GM23338 (cell line): ENCODE data around the gene LAP3. TPM values are rescaled to one million over a fixed set of nuclear protein-coding genes. Genes with fewer than 3 reads are reported as not detected.

Experiments used
- ATAC-seq: fragments of 200-7000 bp; cut with Tn5 transposase; 3 replicates; pipeline ENCODE4 v1.9.1; 2020
- DNase-seq: peaks from one replicate; pipeline ENCODE4 v3.0.0-alpha.2; 2015; ENCODE audit warnings: low spot score
- H2AFZ ChIP-seq: fragments of 200-600 bp; sonication (generic); 2 replicates; pipeline ENCODE4 v1.8.0; 2016; ENCODE audit warnings: antibody characterized with exemption, mild to moderate bottlenecking, moderate library complexity
- H3F3A ChIP-seq: fragments of 200-600 bp; sonication (generic); replicated peaks from 2 replicates; pipeline ENCODE4 v1.8.0; 2017; ENCODE audit warnings: antibody characterized with exemption, mixed run types, low read depth
- H3K27ac ChIP-seq: fragments of 200-600 bp; sonication (generic); 2 replicates; pipeline ENCODE4 v1.6.1; 2016; ENCODE audit warnings: low read depth
- H3K27me3 ChIP-seq: fragments of 200-600 bp; sonication (generic); 2 replicates; pipeline ENCODE4 v1.8.0; 2016; ENCODE audit warnings: mild to moderate bottlenecking, mixed run types, moderate library complexity; ENCODE audit not compliant: insufficient read depth
- H3K36me3 ChIP-seq: fragments of 200-600 bp; sonication (generic); 2 replicates; pipeline ENCODE4 v1.8.0; 2016; ENCODE audit warnings: mild to moderate bottlenecking; ENCODE audit not compliant: insufficient read depth
- H3K4me1 ChIP-seq: fragments of 200-600 bp; sonication (generic); 2 replicates; pipeline ENCODE4 v1.8.0; 2016; ENCODE audit warnings: mild to moderate bottlenecking, moderate library complexity; ENCODE audit not compliant: insufficient read depth
- H3K4me2 ChIP-seq: fragments of 200-600 bp; sonication (generic); 2 replicates; pipeline ENCODE4 v1.7.1; 2017; ENCODE audit warnings: mixed run types
- H3K4me3 ChIP-seq: fragments of 200-600 bp; sonication (generic); 2 replicates; pipeline ENCODE4 v1.6.1; 2016; ENCODE audit warnings: mixed run types
- H3K79me2 ChIP-seq: fragments of 200-600 bp; sonication (generic); replicated peaks from 2 replicates; pipeline ENCODE4 v1.8.0; 2017; ENCODE audit warnings: mild to moderate bottlenecking; ENCODE audit not compliant: insufficient read depth
- H3K9me2 ChIP-seq: fragments of 200-600 bp; sonication (generic); 2 replicates; pipeline ENCODE4 v1.8.0; 2017; ENCODE audit not compliant: insufficient read depth
- H4K20me1 ChIP-seq: fragments of 200-600 bp; sonication (generic); replicated peaks from 2 replicates; pipeline ENCODE4 v1.8.0; 2017; ENCODE audit warnings: mild to moderate bottlenecking; ENCODE audit not compliant: insufficient read depth
- H3K27ac Mint-ChIP-seq: 2 replicates; pipeline ENCODE4 v1.8.0; 2020; ENCODE audit warnings: inconsistent platforms, mild to moderate bottlenecking, moderate library complexity, mixed read lengths
- H3K27me3 Mint-ChIP-seq: 3 replicates; pipeline ENCODE4 v1.8.0; 2022; ENCODE audit warnings: low read depth, mild to moderate bottlenecking, moderate library complexity, mixed read lengths, inconsistent platforms; ENCODE audit not compliant: insufficient read depth, poor library complexity
- H3K36me3 Mint-ChIP-seq: 3 replicates; pipeline ENCODE4 v1.8.0; 2021; ENCODE audit warnings: low read depth, mild to moderate bottlenecking, inconsistent platforms, moderate library complexity, mixed read lengths
- H3K4me1 Mint-ChIP-seq: 3 replicates; pipeline ENCODE4 v1.8.0; 2020; ENCODE audit warnings: mild to moderate bottlenecking, inconsistent platforms, mixed read lengths
- H3K4me3 Mint-ChIP-seq: 3 replicates; pipeline ENCODE4 v1.8.0; 2021; ENCODE audit warnings: moderate library complexity, mild to moderate bottlenecking, inconsistent platforms, mixed read lengths
- H3K9me3 Mint-ChIP-seq: 3 replicates; pipeline ENCODE4 v1.8.0; 2020; ENCODE audit warnings: moderate library complexity, mild to moderate bottlenecking, inconsistent platforms, mixed read lengths
- CREB1 ChIP-seq: fragments of 250-450 bp; sonication (Bioruptor Pico); IDR thresholded peaks from 2 replicates; pipeline ENCODE4 v1.5.0; 2020; ENCODE audit warnings: low read depth, mild to moderate bottlenecking, moderate library complexity
- CTCF ChIP-seq, 2 experiments: fragments of 200-600 bp in 1 of 2; sonication (generic) in 1 of 2; conservative IDR thresholded peaks; 2 replicates each; pipeline versions ENCODE4 v1.5.1 to v1.6.1; 2016 to 2017; ENCODE audit warnings: antibody characterized with exemption in 2 of 2, low read depth in 2 of 2, mild to moderate bottlenecking in 2 of 2, moderate library complexity in 1 of 2
- EZH2 ChIP-seq: fragments of 200-600 bp; sonication (generic); IDR thresholded peaks from one replicate; pipeline ENCODE4 v1.8.0; 2017; ENCODE audit warnings: antibody characterized with exemption, mild to moderate bottlenecking, low read depth; ENCODE audit not compliant: unreplicated experiment
- EZH2phosphoT487 ChIP-seq: fragments of 200-600 bp; sonication (generic); IDR thresholded peaks from one replicate; pipeline ENCODE4 v1.8.1; 2018; ENCODE audit warnings: antibody characterized with exemption; ENCODE audit not compliant: unreplicated experiment
- JUNB ChIP-seq: IDR thresholded peaks from one replicate; pipeline ENCODE4 v1.6.1; 2016; ENCODE audit warnings: antibody characterized with exemption; ENCODE audit not compliant: unreplicated experiment
- NANOG ChIP-seq: IDR thresholded peaks from 2 replicates; pipeline ENCODE4 v1.6.1; 2016; ENCODE audit warnings: antibody characterized with exemption, borderline replicate concordance
- POLR2AphosphoS5 ChIP-seq: IDR thresholded peaks from 2 replicates; pipeline ENCODE4 v1.6.1; 2016; ENCODE audit warnings: antibody characterized with exemption, low read depth
- REST ChIP-seq: IDR thresholded peaks from one replicate; pipeline ENCODE4 v1.6.1; 2018; ENCODE audit warnings: antibody characterized with exemption; ENCODE audit not compliant: unreplicated experiment
- STAT1 ChIP-seq: IDR thresholded peaks from one replicate; pipeline ENCODE4 v1.6.1; 2016; ENCODE audit warnings: antibody characterized with exemption; ENCODE audit not compliant: unreplicated experiment
- ZNF114 ChIP-seq: fragments of 250-450 bp; sonication (Bioruptor Pico); IDR thresholded peaks from 2 replicates; pipeline ENCODE4 v1.5.0; 2020; ENCODE audit warnings: mild to moderate bottlenecking, moderate library complexity
- ZNF331 ChIP-seq: fragments of 250-450 bp; sonication (Bioruptor Pico); IDR thresholded peaks from 2 replicates; pipeline ENCODE4 v1.5.0; 2020; ENCODE audit warnings: low read depth, mild to moderate bottlenecking, moderate library complexity
- polyA plus RNA-seq: library from polyadenylated mRNA; unstranded; fragments of >200 nt; fragmentation: Nextera tagmentation; extraction: Ambion mirVana; gene quantifications from 2 replicates; pipeline ENCODE4 v1.2.1, GENCODE V29; 2016
- total RNA-seq: library from RNA; depleted of rRNA; stranded (reverse); fragments of >200 nt; shearing (Covaris generic); gene quantifications from 2 replicates; pipeline ENCODE4 v1.2.3, GENCODE V29; 2014
- TF ChIP-seq, protein P1 (sequence below): IDR thresholded peaks from 2 replicates; pipeline ENCODE4 v1.6.1; 2016; ENCODE audit warnings: antibody characterized with exemption
- TF ChIP-seq, protein P2 (sequence below): fragments of 250-450 bp; sonication (Bioruptor Pico); IDR thresholded peaks from 2 replicates; pipeline ENCODE4 v1.5.0; 2020; ENCODE audit warnings: mild to moderate bottlenecking, moderate library complexity

Gene LAP3
- total and polyA plus RNA-seq, 2 experiments from 2014 or later: 28.6 to 63.6 TPM

DNA sequence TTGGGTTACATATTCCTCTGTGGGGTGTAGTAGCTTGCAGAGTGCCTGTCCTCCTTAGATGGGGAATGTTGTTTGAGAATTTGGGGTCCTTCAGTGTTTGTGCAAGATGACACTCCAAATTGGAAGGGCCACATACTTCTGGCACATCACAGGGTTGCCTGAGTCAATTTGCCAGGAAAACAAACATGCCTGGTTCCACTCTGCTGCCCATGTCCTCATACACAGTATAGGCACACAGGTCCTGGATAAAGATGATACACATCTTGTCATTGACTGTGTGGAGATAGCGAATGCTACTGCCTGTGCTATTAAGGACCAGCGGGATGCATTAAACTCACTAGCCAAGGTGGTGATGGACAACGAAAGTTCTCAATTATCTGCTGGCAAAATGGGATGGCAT is 11.2 kb upstream of the LAP3 start:
- peaks cover 5% of the 10 kb centered on the region for H3K27me3 Mint-ChIP-seq
- Histone ChIP-seq H3K4me2 (no peak overlapping the region), H3K4me3 (no peak overlapping the region), H3K36me3 (no peaks in the 10 kb centered on the region), H3K27me3 (no peaks in the 10 kb centered on the region), H3K79me2 (no peaks in the 10 kb centered on the region), H2AFZ (no peak overlapping the region), H3K27ac (no peak overlapping the region), H3K9me2 (no peaks in the 10 kb centered on the region), H4K20me1 (no peaks in the 10 kb centered on the region), H3F3A (no peaks in the 10 kb centered on the region), H3K4me1 (no peaks in the 10 kb centered on the region)
- H3K9me3 Mint-ChIP-seq: no peaks in the 10 kb centered on the region
- no peaks in the 10 kb centered on the region; the same call in 1 of the 3 replicates for H3K4me1 Mint-ChIP-seq
- no peaks in the 10 kb centered on the region; the same call in 2 of the 3 replicates for H3K36me3 Mint-ChIP-seq
- no peak overlapping the region for H3K4me3 Mint-ChIP-seq
- no peak overlapping the region for H3K27ac Mint-ChIP-seq
- TF ChIP-seq EZH2: no peak
- no peak for TF ChIP-seq JUNB
- TF ChIP-seq, protein P1, sequence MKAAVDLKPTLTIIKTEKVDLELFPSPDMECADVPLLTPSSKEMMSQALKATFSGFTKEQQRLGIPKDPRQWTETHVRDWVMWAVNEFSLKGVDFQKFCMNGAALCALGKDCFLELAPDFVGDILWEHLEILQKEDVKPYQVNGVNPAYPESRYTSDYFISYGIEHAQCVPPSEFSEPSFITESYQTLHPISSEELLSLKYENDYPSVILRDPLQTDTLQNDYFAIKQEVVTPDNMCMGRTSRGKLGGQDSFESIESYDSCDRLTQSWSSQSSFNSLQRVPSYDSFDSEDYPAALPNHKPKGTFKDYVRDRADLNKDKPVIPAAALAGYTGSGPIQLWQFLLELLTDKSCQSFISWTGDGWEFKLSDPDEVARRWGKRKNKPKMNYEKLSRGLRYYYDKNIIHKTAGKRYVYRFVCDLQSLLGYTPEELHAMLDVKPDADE: no peak
- TF ChIP-seq ZNF331 (CRISPR knock-in tag): no peak
- no peak for TF ChIP-seq NANOG
- TF ChIP-seq POLR2AphosphoS5: no peak
- TF ChIP-seq REST: no peak
- TF ChIP-seq CREB1 (CRISPR knock-in tag): no peak
- no peak for TF ChIP-seq CTCF (conservative IDR thresholded peaks at IDR 0.05; ENCODE audit: low read depth in 2 of 2)
- TF ChIP-seq, protein P2, sequence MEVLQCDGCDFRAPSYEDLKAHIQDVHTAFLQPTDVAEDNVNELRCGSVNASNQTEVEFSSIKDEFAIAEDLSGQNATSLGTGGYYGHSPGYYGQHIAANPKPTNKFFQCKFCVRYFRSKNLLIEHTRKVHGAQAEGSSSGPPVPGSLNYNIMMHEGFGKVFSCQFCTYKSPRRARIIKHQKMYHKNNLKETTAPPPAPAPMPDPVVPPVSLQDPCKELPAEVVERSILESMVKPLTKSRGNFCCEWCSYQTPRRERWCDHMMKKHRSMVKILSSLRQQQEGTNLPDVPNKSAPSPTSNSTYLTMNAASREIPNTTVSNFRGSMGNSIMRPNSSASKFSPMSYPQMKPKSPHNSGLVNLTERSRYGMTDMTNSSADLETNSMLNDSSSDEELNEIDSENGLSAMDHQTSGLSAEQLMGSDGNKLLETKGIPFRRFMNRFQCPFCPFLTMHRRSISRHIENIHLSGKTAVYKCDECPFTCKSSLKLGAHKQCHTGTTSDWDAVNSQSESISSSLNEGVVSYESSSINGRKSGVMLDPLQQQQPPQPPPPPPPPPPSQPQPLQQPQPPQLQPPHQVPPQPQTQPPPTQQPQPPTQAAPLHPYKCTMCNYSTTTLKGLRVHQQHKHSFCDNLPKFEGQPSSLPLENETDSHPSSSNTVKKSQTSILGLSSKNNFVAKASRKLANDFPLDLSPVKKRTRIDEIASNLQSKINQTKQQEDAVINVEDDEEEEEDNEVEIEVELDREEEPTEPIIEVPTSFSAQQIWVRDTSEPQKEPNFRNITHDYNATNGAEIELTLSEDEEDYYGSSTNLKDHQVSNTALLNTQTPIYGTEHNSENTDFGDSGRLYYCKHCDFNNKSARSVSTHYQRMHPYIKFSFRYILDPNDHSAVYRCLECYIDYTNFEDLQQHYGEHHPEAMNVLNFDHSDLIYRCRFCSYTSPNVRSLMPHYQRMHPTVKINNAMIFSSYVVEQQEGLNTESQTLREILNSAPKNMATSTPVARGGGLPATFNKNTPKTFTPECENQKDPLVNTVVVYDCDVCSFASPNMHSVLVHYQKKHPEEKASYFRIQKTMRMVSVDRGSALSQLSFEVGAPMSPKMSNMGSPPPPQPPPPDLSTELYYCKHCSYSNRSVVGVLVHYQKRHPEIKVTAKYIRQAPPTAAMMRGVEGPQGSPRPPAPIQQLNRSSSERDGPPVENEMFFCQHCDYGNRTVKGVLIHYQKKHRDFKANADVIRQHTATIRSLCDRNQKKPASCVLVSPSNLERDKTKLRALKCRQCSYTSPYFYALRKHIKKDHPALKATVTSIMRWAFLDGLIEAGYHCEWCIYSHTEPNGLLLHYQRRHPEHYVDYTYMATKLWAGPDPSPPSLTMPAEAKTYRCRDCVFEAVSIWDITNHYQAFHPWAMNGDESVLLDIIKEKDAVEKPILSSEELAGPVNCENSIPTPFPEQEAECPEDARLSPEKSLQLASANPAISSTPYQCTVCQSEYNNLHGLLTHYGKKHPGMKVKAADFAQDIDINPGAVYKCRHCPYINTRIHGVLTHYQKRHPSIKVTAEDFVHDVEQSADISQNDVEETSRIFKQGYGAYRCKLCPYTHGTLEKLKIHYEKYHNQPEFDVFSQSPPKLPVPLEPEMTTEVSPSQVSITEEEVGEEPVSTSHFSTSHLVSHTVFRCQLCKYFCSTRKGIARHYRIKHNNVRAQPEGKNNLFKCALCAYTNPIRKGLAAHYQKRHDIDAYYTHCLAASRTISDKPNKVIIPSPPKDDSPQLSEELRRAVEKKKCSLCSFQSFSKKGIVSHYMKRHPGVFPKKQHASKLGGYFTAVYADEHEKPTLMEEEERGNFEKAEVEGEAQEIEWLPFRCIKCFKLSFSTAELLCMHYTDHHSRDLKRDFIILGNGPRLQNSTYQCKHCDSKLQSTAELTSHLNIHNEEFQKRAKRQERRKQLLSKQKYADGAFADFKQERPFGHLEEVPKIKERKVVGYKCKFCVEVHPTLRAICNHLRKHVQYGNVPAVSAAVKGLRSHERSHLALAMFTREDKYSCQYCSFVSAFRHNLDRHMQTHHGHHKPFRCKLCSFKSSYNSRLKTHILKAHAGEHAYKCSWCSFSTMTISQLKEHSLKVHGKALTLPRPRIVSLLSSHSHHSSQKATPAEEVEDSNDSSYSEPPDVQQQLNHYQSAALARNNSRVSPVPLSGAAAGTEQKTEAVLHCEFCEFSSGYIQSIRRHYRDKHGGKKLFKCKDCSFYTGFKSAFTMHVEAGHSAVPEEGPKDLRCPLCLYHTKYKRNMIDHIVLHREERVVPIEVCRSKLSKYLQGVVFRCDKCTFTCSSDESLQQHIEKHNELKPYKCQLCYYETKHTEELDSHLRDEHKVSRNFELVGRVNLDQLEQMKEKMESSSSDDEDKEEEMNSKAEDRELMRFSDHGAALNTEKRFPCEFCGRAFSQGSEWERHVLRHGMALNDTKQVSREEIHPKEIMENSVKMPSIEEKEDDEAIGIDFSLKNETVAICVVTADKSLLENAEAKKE (CRISPR knock-in tag): no peak
- TF ChIP-seq STAT1: no peak
- TF ChIP-seq EZH2phosphoT487: no peak
- TF ChIP-seq ZNF114 (CRISPR knock-in tag): no peak
- no peak for ATAC-seq
- no peak for DNase-seq
